Fibroblast of gingiva (primary cell): ENCODE results near the gene SLC2A11.
"Not testable (repeated sequence)": the region's sequence is repeated elsewhere in the genome, so short reads cannot be mapped to it uniquely, and the experiment has no call there.

Source experiments
- DNase-seq: peaks from one replicate; pipeline ENCODE4 v3.0.0-alpha.2; 2011; ENCODE audit warnings: low read depth

Gene SLC2A11

GRCh38 chr22:23847310-23847920, 10.3 kb upstream of the SLC2A11 start:
- DNase-seq: no peak

GRCh38 chr22:23847991-23848864, 9.4 kb upstream of the SLC2A11 start:
- no peak for DNase-seq

GRCh38 chr22:23849009-23850006, 8.4 kb upstream of the SLC2A11 start:
- DNase-seq: peak; percentile 49

GRCh38 chr22:23850136-23850611, 7.5 kb upstream of the SLC2A11 start:
- DNase-seq: no peak

- peak; percentile 41 for DNase-seq
These were observed 712 bp upstream of the SLC2A11 start for GRCh38 chr22:23856721-23857605.

- no peak for DNase-seq
These were observed 775 bp downstream of the SLC2A11 start for GRCh38 chr22:23858484-23858815.

GRCh38 chr22:23859201-23859600, 1.5 kb downstream of the SLC2A11 start:
- no peak for DNase-seq

- not testable (repeated sequence) for DNase-seq
These were observed 2.5 kb downstream of the SLC2A11 start for GRCh38 chr22:23860187-23860586.

GRCh38 chr22:23862103-23862502, 4.4 kb downstream of the SLC2A11 start:
- peak; percentile 27 for DNase-seq

GRCh38 chr22:23864499-23865154, 7.0 kb downstream of the SLC2A11 start:
- not testable (repeated sequence) for DNase-seq

- no peak for DNase-seq
These were observed 10.9 kb downstream of the SLC2A11 start for GRCh38 chr22:23868580-23868979.

GRCh38 chr22:23874871-23875270, 17.2 kb downstream of the SLC2A11 start:
- no peak for DNase-seq

- no peak for DNase-seq
These were observed 18.1 kb downstream of the SLC2A11 start for GRCh38 chr22:23875801-23876200.

- no peak for DNase-seq
These were observed 19.9 kb downstream of the SLC2A11 start for GRCh38 chr22:23877566-23877965.

- no peak for DNase-seq
These were observed 20.5 kb downstream of the SLC2A11 start for GRCh38 chr22:23878219-23878618.

- DNase-seq: no peak
These were observed 24.7 kb downstream of the SLC2A11 start for GRCh38 chr22:23882370-23882769.

GRCh38 chr22:23883658-23884057, 26.0 kb downstream of the SLC2A11 start:
- no peak for DNase-seq

GRCh38 chr22:23884140-23884539, 26.5 kb downstream of the SLC2A11 start:
- no peak for DNase-seq

- DNase-seq: peak; percentile 32
These were observed 31.1 kb downstream of the SLC2A11 start for GRCh38 chr22:23888615-23889401.

- no peak for DNase-seq
These were observed 31.9 kb downstream of the SLC2A11 start for GRCh38 chr22:23889620-23890019.
